NCI-H1105 (cell line): ENCODE results near the gene TBC1D14.

ENCODE experiments used
- DNase-seq: peaks from one replicate; lab custom pipeline; 2025; lab: John Stamatoyannopoulos, UW

TBC1D14 gene

GRCh38 chr4:6929812-6930464 lies 20.3 kb downstream of the TBC1D14 start:
- no peak for DNase-seq

GRCh38 chr4:6932475-6932874 lies 22.8 kb downstream of the TBC1D14 start:
- no peak for DNase-seq

GRCh38 chr4:6932918-6933317 lies 23.3 kb downstream of the TBC1D14 start:
- no peak for DNase-seq

GRCh38 chr4:6933691-6934430 lies 24.2 kb downstream of the TBC1D14 start:
- DNase-seq, result no peak

GRCh38 chr4:6935965-6936364 lies 26.3 kb downstream of the TBC1D14 start:
- no peak for DNase-seq

- DNase-seq, result no peak
Observed at GRCh38 chr4:6937201-6937600, 27.6 kb downstream of the TBC1D14 start.

GRCh38 chr4:6937754-6938153 lies 28.1 kb downstream of the TBC1D14 start:
- DNase-seq, result no peak

- no peak for DNase-seq
Observed at GRCh38 chr4:6938237-6938636, 28.6 kb downstream of the TBC1D14 start.

- DNase-seq, result no peak
Observed at GRCh38 chr4:6938647-6939271, 29.1 kb downstream of the TBC1D14 start.

- no peak for DNase-seq
Observed at GRCh38 chr4:6939761-6940743, 30.4 kb downstream of the TBC1D14 start.

- DNase-seq, result no peak
Observed at GRCh38 chr4:6940744-6941137, 31.1 kb downstream of the TBC1D14 start.

GRCh38 chr4:6941796-6942195 lies 32.2 kb downstream of the TBC1D14 start:
- DNase-seq, result no peak

- DNase-seq, result no peak
Observed at GRCh38 chr4:6942238-6942800, 32.7 kb downstream of the TBC1D14 start.

GRCh38 chr4:6943012-6943884 lies 33.6 kb downstream of the TBC1D14 start:
- no peak for DNase-seq

GRCh38 chr4:6943885-6944225 lies 34.2 kb downstream of the TBC1D14 start:
- DNase-seq, result no peak

GRCh38 chr4:6944301-6945051 lies 34.9 kb downstream of the TBC1D14 start:
- no peak for DNase-seq

GRCh38 chr4:6945052-6945409 lies 35.4 kb downstream of the TBC1D14 start:
- DNase-seq, result no peak

GRCh38 chr4:6946497-6946896 lies 36.9 kb downstream of the TBC1D14 start:
- no peak for DNase-seq

GRCh38 chr4:6948134-6948460 lies 38.5 kb downstream of the TBC1D14 start:
- no peak for DNase-seq

- no peak for DNase-seq
Observed at GRCh38 chr4:6951880-6952381, 42.3 kb downstream of the TBC1D14 start.
